GM19328 (cell line): Measurements from ENCODE around the gene VSTM4.

ENCODE experiments used
- ATAC-seq: cut with Tn5 transposase; IDR thresholded peaks from one replicate; pipeline ENCODE4 v1.9.1; 2021; ENCODE audit warnings: mild to moderate bottlenecking, moderate library complexity; ENCODE audit not compliant: unreplicated experiment

VSTM4 gene

GRCh38 chr10:49052069-49052468 is 63.3 kb downstream of the VSTM4 start:
- no peak for ATAC-seq

GRCh38 chr10:49050906-49051305 is 64.4 kb downstream of the VSTM4 start:
- ATAC-seq, result no peak

GRCh38 chr10:49050366-49050765 is 65.0 kb downstream of the VSTM4 start:
- no peak for ATAC-seq

GRCh38 chr10:49049660-49050059 is 65.7 kb downstream of the VSTM4 start:
- ATAC-seq, result no peak

GRCh38 chr10:49047128-49047639 is 68.1 kb downstream of the VSTM4 start:
- no peak for ATAC-seq

GRCh38 chr10:49044293-49045193 is 70.8 kb downstream of the VSTM4 start:
- no peak for ATAC-seq

GRCh38 chr10:49040601-49041000 is 74.7 kb downstream of the VSTM4 start:
- no peak for ATAC-seq

- ATAC-seq, result no peak
These were observed 75.9 kb downstream of the VSTM4 start for GRCh38 chr10:49039409-49039808.

GRCh38 chr10:49038711-49039110 is 76.6 kb downstream of the VSTM4 start:
- no peak for ATAC-seq

- ATAC-seq, result no peak
These were observed 78.1 kb downstream of the VSTM4 start for GRCh38 chr10:49037187-49037586.

- no peak for ATAC-seq
These were observed 78.7 kb downstream of the VSTM4 start for GRCh38 chr10:49036638-49037037.

GRCh38 chr10:49035920-49036319 is 79.4 kb downstream of the VSTM4 start:
- no peak for ATAC-seq

GRCh38 chr10:49034925-49035324 is 80.4 kb downstream of the VSTM4 start:
- no peak for ATAC-seq

GRCh38 chr10:49033939-49034338 is 81.4 kb downstream of the VSTM4 start:
- no peak for ATAC-seq

- no peak for ATAC-seq
These were observed 85.7 kb downstream of the VSTM4 start for GRCh38 chr10:49029666-49030065.

GRCh38 chr10:49028639-49029038 is 86.7 kb downstream of the VSTM4 start:
- ATAC-seq, result no peak

GRCh38 chr10:49025347-49025983 is 89.9 kb downstream of the VSTM4 start:
- no peak for ATAC-seq

GRCh38 chr10:49024484-49024883 is 90.8 kb downstream of the VSTM4 start:
- ATAC-seq, result no peak

- ATAC-seq, result no peak
These were observed 91.6 kb downstream of the VSTM4 start for GRCh38 chr10:49023752-49024151.

- no peak for ATAC-seq
These were observed 92.3 kb downstream of the VSTM4 start for GRCh38 chr10:49023071-49023470.

GRCh38 chr10:49021685-49022084 is 93.6 kb downstream of the VSTM4 start:
- ATAC-seq, result no peak

- no peak for ATAC-seq
These were observed 99.6 kb downstream of the VSTM4 start for GRCh38 chr10:49015700-49016099.
